Measurements from ENCODE around the gene AGT. TPM values are rescaled to one million over a fixed set of nuclear protein-coding genes. Genes with fewer than 3 reads are reported as not detected.
"Not testable (repeated sequence)": the region's sequence is repeated elsewhere in the genome, so short reads cannot be mapped to it uniquely, and the experiment has no call there.

The AGT gene
- total RNA-seq, 1 experiment from 2014 or later, result not detected

DNA sequence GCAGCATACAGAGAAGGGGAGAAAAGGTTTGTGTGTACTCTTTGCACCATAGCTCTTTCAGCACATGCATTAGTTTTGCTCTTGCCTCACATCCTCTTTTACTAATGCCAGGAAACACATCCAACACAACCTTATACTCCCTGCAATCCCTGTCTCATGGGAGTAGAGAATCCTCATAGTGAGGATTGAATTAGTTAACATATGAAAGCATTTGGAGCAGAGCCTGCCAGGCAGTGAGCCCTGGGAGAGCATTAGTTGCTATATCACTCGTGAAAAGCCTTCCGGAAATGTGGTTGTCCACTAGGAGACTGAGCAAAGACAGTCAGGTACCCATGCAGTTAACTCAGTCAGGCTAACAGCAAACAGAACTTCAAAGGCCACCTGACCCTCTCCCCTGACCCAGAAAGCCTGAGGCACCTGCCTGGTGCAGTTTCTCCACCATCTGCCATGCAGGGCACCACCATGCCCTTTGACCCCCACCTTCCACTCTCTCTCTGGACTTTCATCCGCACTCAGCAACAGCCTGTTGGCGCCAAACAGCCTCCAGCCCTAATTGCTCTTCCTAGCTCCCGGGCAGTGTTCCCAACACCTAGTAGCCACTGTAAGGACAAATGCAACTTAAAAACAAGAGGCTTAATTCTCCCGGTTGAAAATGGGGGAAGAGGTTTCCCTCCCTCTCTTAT lies 14.9 kb upstream of the AGT start:
- Histone ChIP-seq H3K79me2 (ENCODE audit: low read depth) (no peaks in the 10 kb centered on the region), H3K9me3 (ENCODE audit: insufficient read depth, low read depth) (peaks cover 3% of the 10 kb centered on the region; the same call in 1 of the 2 replicates), H4K20me1 (ENCODE audit: insufficient read depth) (no peaks in the 10 kb centered on the region), H3K4me2 (no peak overlapping the region), H3K36me3 (ENCODE audit: low read depth) (no peaks in the 10 kb centered on the region), H3K9me2 (ENCODE audit: insufficient read depth) (no peaks in the 10 kb centered on the region), H3F3A (ENCODE audit: insufficient read depth, low read depth) (no peaks in the 10 kb centered on the region), H3K27me3 (ENCODE audit: insufficient read depth, low read depth) (no peaks in the 10 kb centered on the region), H3K4me3 (no peak overlapping the region), H3K27ac (no peak overlapping the region), H3K4me1 (replicated peaks; ENCODE audit: insufficient read depth) (no peaks in the 10 kb centered on the region), H2AFZ (no peak overlapping the region)
- intact Hi-C loops (cut with micrococcal nuclease; ENCODE audit: unreplicated experiment), result no loop called here
- ChIA-PET CTCF (no interaction called here), POLR2A (ENCODE audit: unreplicated experiment) (no interaction called here)
- TF ChIP-seq, protein P1, sequence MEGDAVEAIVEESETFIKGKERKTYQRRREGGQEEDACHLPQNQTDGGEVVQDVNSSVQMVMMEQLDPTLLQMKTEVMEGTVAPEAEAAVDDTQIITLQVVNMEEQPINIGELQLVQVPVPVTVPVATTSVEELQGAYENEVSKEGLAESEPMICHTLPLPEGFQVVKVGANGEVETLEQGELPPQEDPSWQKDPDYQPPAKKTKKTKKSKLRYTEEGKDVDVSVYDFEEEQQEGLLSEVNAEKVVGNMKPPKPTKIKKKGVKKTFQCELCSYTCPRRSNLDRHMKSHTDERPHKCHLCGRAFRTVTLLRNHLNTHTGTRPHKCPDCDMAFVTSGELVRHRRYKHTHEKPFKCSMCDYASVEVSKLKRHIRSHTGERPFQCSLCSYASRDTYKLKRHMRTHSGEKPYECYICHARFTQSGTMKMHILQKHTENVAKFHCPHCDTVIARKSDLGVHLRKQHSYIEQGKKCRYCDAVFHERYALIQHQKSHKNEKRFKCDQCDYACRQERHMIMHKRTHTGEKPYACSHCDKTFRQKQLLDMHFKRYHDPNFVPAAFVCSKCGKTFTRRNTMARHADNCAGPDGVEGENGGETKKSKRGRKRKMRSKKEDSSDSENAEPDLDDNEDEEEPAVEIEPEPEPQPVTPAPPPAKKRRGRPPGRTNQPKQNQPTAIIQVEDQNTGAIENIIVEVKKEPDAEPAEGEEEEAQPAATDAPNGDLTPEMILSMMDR (conservative IDR thresholded peaks at IDR 0.05), result no peak
- TF ChIP-seq EZH2 (IDR thresholded peaks at IDR 0.05; ENCODE audit: low read depth), result no peak
- no peak for DNase-seq
- no TSS peak for BruUV-seq (replicated peaks)

DNA sequence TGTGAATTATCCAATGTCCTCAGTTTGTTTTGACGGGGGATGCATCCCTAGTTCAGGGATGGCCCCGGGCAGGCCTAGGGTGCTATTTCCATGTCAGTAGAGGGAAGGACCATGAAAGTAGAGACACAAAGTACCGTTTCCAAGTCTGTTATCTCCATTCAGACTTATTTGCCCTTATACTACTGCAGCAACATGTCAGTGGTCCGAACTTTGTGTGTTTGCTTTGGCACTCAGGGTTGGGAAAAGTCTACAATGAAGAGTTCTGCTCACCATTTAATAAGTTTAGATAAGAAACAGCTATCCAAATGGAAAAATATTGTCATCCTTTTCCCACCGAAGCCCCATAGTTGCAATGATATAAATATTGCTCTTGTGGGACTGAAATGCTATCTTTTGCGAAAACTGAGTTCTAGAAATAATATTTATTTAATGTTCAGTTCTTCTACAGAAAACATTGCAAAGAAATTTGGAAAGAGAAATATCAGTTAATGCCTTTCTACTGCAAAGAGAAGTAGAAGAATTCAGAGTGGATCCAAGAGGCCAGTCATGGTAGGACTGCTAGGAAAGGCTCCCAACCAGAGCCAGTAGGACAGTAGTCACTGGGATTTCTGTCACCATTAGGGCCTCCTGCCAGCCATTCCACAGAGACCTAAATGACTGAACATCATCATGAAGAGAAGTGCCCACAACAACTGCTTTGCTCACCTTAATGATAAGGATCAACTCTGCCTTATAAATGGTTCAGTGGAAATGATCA lies 11.5 kb upstream of the AGT start:
- Histone ChIP-seq H3K27me3 (ENCODE audit: insufficient read depth, low read depth) (no peaks in the 10 kb centered on the region), H3K4me1 (replicated peaks; ENCODE audit: insufficient read depth) (no peaks in the 10 kb centered on the region), H3K9me2 (ENCODE audit: insufficient read depth) (no peaks in the 10 kb centered on the region), H4K20me1 (ENCODE audit: insufficient read depth) (no peaks in the 10 kb centered on the region), H3K36me3 (ENCODE audit: low read depth) (no peaks in the 10 kb centered on the region), H3F3A (ENCODE audit: insufficient read depth, low read depth) (no peaks in the 10 kb centered on the region), H3K27ac (no peak overlapping the region), H3K79me2 (ENCODE audit: low read depth) (no peaks in the 10 kb centered on the region), H3K9me3 (ENCODE audit: insufficient read depth, low read depth) (peaks cover 7% of the 10 kb centered on the region; the same call in 1 of the 2 replicates), H3K4me2 (no peak overlapping the region), H3K4me3 (no peak overlapping the region), H2AFZ (no peak overlapping the region)
- TF ChIP-seq, protein P1 (conservative IDR thresholded peaks at IDR 0.05), result no peak
- no peak for TF ChIP-seq EZH2 (IDR thresholded peaks at IDR 0.05; ENCODE audit: low read depth)
- intact Hi-C loops (cut with micrococcal nuclease; ENCODE audit: unreplicated experiment), result no loop called here
- BruUV-seq (replicated peaks), result no TSS peak
- POLR2A ChIA-PET (ENCODE audit: unreplicated experiment), result no interaction called here
- CTCF ChIA-PET, result no interaction called here
- DNase-seq, result no peak

GRCh38 chr1:230721849-230722522 lies 8.1 kb upstream of the AGT start:
- H4K20me1 ChIP-seq (ENCODE audit: insufficient read depth); H2AFZ ChIP-seq; H3K79me2 ChIP-seq (ENCODE audit: low read depth); H3F3A ChIP-seq (ENCODE audit: insufficient read depth, low read depth); H3K4me1 ChIP-seq (replicated peaks; ENCODE audit: insufficient read depth); H3K9me2 ChIP-seq (ENCODE audit: insufficient read depth); intact Hi-C loops (cut with micrococcal nuclease; ENCODE audit: unreplicated experiment); H3K36me3 ChIP-seq (ENCODE audit: low read depth); BruUV-seq (replicated peaks); H3K4me2 ChIP-seq; H3K27ac ChIP-seq; CTCF ChIA-PET; POLR2A ChIA-PET (ENCODE audit: unreplicated experiment); H3K4me3 ChIP-seq; H3K27me3 ChIP-seq (ENCODE audit: insufficient read depth, low read depth); H3K9me3 ChIP-seq (ENCODE audit: insufficient read depth, low read depth); DNase-seq: not testable (repeated sequence)

Measured in PC-9 (cell line).